NCI-H226 (cell line): Measurements from ENCODE around the gene CYB561D2.

Source experiments
- DNase-seq: peaks from one replicate; pipeline ENCODE4 v3.0.0-alpha.2; 2015

The CYB561D2 gene

DNA sequence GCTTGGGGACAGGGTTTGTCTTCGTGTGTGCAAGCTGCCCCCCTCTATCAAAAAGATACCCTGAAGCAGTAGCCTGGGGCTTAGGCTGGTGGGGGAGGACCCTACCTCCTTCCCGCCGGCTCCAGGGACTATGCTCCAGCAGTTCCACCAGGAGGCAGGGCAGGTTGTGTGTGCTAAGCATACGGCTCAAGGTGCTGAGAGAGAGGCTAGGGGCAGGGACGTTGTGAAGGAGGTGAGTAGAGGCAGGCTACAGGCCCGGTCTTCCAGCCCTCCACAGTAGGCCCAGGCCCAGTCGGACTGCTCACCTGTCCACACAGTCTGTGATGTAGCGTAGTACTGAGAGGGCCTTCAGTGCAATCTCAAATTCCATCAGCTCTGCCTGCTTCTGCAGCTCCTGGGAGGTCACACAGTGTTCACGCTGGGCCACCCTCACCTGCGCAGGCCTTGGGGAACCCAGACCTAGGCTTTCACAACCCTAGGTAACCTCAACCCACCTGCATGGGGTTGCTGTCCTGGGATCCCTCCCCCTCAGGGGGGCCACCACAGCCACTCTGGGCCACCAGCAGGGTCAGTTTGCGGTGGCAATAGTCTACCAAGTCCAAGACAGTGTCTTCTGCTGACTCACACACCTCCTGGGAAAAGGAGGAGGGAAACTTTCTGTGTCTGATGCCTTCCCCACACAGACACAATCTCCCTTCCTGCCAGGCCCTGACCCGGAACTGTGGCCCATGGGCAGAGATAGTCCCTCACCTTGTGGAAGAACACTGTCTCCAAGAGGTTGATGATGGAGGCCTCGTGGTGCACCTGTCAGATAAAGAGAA lies 7.6 kb upstream of the CYB561D2 start:
- no peak for DNase-seq

DNA sequence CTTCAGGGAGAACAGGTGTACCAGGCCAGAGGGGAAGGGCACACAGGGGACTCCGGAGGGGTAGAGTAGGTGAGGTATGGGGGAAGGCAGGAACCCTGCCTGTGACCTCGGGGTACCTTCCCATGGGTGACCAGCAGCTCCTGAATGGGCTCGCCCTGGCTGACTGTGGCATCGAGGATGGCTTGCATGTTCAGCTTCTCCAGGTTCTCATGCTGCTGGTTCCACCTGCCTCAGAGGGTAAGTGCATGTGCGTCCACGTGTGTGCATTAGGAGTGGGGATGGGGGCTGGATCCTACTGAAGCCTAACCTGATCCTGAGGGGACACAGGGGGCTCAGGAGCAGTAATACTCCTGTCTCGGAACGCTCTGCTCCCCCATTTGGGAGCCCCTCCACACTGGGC lies 5.7 kb upstream of the CYB561D2 start:
- DNase-seq, result no peak

- DNase-seq, result no peak
Observed at GRCh38 chr3:50345586-50346234, 5.0 kb upstream of the CYB561D2 start, which contains the start of gene ZMYND10. Gene ZMYND10 (minus strand): TSS chr3:50345732. CDS start chr3:50345579, 153 bp downstream.

DNA sequence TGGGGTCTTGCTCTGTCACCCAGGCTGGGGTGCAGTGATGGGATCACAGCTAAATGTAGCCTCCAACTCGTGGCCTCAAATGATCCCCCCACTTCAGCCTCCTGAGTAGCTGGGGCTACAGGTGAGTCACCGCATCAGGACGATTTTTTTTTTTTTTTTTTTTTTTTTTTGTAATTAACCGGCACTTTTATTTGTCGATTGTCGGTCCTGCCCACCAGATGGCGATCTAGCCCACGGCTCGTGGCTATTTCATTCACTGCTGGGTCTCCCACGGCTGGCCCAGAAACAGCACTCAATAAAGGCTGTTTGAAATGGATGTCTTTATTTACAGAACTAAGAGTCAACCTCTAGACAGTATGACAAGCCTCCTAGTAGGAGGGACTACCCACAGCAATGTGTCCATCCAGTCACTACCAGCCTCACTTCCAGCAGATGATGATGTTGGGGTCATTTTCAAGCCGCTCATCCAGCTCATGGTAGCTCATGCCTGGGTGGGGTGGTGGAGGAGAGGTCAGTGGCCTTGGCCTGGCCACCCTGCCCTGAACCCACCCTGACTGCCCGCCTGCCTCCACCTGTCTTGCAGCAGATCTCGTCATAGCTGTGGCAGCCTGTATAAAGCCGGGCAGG lies 3.4 kb upstream of the CYB561D2 start:
- no peak for DNase-seq

GRCh38 chr3:50350213-50350526 lies 492 bp upstream of the CYB561D2 start:
- no peak for DNase-seq

GRCh38 chr3:50351323-50351697 lies 648 bp downstream of the CYB561D2 start:
- DNase-seq, result no peak

- DNase-seq, result no peak
Observed at GRCh38 chr3:50352781-50353180, 2.1 kb downstream of the CYB561D2 start.

- DNase-seq, result no peak
Observed at GRCh38 chr3:50353245-50354004, 2.8 kb downstream of the CYB561D2 start.

DNA sequence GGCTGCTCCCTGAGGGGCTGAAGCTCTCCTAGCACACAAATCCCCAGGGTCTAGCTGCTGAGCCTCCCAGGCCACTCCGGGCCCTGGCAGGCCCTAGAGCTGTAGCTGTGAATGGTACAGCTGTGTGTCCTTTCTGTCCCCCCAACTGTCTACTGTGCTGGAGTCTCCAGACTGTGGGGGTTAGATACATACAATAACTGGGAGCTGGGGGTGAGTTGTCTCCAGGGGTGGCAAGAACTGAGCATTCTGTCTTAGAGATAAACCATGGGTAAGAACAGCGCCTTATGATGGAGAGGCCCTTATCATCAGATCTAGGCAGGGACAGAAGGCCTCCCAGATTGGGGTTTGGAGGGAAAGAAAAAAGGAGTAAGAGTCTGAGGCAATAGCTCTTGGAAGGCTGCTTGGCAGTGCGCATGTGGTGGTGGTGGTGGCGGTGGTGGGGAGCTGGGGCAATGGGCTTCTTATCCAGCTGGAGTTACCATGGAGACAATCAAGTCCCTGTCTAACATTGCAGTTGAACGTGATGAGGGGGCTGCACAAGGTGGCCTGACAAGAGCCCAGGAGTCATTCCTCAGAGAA lies 3.6 kb downstream of the CYB561D2 start:
- no peak for DNase-seq

DNA sequence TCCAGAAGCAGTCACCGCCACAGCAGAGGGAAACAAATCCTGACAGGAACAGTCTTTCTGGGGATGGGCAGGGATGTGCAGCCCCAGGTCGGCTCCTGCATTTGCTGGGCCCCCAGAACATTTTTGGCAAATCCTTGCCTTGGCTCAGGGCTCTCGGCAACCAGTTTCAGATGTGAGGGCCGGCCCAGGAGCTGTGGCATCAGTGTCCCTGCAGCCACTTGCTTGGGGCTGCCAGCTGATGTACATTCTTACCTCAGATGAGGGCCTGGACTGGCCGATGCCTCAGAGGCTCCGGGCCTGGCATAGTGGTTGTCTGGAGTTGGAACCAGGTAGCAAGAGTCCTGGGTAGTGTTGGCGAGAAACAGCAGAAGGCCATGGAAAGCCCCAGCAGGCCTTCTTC lies 4.2 kb downstream of the CYB561D2 start:
- no peak for DNase-seq

DNA sequence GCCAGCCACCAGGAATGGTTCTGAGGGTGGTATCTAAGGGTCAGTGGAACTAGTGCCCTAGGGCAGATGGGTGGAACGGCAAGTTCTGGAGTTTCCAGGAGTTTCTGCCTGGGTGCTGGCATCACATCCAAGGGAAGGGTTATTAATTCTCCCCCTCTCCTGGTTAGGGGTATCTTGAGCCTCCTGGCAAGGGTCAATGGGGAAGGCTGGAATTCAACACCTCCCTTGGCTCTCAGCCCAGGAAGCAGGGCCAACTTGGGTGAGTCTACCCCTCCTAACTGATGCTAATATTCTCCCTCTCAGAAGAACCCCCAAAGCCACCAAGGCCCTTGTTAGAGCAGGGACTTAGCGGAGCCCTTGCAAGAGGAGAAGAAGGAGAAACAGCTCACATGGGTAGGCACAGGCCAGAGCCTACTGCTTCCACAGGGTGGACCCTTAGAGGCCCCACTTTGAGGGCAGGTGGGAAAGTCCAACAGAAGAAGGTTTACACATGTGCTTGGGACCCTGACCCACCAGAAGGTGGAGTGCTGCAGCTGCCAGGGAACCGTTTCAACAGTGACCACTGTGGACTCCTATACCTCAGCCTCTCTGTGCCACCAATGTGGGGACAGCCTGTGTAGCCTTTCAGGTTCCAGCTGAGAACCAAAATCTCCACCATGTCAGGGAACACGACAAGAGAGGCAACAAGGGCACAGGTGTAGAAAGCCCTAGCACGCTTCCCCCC lies 5.3 kb downstream of the CYB561D2 start:
- no peak for DNase-seq

- no peak for DNase-seq
Observed at GRCh38 chr3:50356553-50356952, 5.9 kb downstream of the CYB561D2 start.

DNA sequence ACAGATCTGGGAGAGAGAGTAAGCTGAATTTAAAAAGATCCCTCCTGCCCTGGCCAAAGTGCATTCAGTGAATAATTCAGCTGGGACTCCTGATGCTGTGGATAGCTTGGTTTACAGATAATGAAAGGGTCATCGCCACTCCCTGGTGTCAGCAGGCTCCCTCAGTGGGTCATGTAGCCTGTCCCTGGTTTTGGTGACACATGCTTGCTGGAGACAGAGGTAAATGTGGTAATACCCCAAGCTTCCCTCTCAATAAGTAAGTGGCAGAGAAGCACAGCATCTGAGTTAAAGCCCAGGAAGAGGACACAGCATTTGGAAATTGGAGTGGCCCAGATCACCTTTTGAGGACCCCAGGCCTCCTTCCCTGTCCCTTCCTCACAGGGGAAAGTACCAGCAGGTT lies 6.8 kb downstream of the CYB561D2 start:
- no peak for DNase-seq

DNA sequence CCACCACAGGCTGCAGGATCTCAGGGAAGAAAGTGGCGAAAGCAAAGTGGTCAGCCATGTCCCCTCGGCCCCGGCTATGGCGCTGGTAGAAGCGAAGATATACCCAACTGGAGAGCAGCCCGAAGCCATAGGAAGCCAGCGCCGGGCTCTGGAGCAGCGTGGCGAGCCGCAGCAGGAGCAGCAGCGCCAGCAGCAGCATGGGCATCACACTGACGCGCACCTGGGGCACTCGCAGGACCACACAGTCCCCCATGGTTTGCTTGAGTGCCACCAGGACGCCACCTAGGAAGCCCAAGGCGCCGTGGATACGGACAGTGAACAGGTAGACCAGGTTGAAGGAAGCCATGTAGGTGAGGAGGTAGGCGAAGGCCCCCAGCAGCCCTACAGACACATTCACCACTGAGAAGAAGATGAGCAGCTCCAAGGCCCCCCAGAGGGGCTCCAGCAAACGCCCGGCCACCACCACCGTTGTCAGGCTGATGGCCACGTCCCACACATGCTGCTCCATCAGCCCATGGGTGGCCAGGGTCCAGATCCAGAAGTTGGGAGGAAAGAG lies 7.8 kb downstream of the CYB561D2 start:
- DNase-seq, result no peak

DNA sequence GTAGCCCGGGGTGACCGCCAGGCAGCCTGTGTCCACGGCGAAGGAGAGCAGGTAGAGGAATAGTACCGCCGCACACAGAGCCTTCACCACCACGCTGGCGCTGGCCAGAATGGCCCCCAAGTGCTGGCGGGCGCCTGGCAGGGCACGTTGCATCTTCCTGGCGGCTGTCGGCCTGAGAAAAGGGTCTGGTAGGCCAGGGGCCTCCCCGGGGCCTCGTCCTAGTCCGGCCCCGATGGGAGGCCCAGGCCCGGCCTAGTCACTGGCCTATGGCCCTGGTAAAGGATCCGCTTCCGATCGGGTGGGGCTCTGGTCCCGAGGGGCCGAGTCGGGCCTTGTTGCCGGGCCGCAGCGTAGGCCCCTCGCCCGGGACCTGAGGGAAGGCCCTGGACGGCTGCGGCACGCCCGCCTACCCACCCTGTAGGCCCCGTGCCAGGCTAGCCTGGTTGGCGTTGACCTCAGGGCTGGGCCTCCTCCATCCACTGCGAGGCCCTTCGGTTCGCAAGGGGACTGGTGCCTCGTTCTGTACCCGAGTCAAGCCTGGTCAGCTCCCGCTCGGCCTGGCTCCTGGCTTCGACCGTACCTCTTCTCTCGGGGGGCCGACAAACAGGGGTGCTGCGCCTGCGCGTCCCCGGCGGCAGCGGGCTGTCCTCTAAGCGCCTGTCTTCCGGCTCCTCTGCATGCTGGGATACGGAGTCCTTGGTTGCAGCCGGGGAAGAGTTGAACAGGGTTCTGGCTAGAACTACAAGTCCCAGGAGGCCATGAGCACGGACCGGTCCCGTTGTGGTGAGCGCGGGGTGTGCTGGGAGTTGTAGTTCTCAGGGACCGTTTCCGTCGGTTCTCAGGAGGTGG lies 8.5 kb downstream of the CYB561D2 start, which contains the start of gene TMEM115:
Gene TMEM115, minus strand, starts transcription at position 611 of the 849 bp plus-strand sequence. Its CDS starts 458 bp downstream, at position 153.
- DNase-seq, result peak; percentile 91

DNA sequence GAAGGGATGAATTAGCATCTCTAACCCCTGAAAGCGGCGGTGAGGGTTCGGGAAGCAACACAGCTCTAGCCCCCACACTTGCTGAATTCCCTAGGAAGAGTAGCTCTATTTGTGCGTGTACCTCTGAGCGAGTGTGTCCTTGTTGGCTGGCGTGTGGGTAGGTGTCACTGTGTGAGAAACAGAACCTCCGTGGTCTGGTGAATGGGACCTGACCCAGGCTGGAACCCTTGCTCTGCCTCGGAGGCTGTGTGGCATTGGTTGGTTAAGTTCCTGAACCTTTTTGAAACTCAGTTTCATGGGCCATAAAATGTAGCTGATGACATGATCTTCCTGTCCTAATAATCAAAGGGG lies 9.1 kb downstream of the CYB561D2 start:
- DNase-seq, result no peak

DNA sequence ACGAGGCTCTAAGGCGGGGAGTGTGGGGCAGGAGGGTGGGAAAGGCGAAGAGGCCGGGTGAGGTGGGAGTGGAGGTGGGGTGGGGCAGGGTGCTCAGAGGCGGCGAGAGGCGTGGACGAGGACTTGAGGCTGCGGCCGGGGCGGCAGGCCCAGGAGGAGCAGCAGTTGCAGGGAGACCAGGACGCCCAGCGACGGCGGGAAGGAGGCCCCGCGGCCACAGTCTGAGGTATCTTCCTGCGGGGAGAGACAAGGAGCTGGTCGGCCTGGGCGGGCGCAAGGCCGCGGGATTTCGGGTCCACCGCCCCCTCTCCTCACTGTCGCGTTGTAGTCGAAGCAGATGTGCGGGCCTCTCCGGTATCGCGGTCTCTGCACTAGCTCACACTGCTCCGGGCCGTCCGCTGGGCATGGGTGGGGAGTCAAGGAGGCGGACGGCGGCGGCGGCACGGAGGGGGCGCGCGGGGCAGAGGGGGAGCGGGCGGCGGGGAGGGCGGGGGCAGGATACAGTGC lies 14.0 kb downstream of the CYB561D2 start:
- no peak for DNase-seq

DNA sequence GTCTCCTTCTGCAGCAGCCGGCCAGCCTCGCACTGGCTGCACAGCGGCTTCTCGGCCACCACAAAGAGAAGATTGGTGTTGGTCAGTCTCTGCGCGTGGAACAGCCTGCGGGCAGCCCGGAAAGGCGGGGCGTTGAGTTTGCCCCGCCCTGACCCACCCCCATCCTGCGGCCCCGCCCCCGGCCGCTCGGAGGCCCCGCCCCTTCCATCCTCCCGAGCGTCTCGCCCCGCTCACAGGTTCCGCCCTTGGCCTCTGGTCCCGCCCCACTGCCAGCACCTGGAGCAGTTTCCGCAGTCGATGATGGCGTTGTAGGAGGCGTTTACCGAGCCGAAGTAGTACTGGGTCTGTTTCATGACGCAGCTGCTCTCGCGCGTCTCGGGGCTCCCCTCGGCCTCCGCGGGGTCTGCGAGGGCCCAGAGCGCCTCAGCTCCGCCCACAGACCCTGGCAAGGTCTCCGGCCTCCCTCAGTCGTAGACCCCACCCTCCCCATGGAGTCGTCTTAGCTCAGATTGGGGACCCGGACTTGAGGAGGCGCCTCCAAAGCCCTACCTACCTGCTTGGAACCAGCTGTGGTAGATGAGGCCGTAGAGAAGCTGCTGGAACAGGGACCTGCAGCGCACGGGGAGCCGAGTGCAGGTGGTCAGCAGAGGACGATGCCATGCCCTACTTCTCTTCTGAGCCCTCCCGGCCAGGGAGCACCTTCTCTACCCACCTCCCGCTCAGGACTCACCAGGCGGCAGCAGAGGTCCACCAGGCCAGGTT lies 14.6 kb downstream of the CYB561D2 start:
- DNase-seq, result peak; percentile 66

DNA sequence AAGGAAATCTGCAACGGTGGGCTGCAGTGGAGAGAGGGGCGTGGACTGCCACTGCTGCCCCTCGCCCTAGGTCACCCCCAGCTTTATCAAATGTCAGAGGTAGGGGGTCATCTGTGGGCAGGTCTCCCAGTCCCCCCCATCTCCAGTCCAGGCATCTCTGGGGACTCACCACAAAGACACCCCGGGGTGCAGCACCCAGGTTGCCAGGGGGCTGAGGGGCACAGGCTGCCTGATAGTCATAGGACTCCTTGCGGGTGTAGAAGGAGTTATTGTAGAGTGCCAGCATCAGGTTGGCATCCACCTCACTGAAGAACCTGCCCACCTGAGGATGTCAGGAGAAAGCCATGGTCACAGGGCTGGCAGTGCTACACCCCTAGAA lies 15.2 kb downstream of the CYB561D2 start:
- DNase-seq, result no peak
